SK-N-SH treated with all-trans-retinoic acid at 6 μM for 48 hours (cell line): ENCODE results near the gene RASA3.

Experiments
- ARNTL ChIP-seq: fragments of 450-650 bp; formaldehyde crosslinking; IDR thresholded peaks from 2 replicates; pipeline ENCODE4 v1.5.0; 2020; ENCODE audit warnings: low read depth, mild to moderate bottlenecking, moderate library complexity, borderline replicate concordance
- BACH2 ChIP-seq: fragments of 250-450 bp; sonication (Bioruptor Pico); IDR thresholded peaks from 2 replicates; pipeline ENCODE4 v1.9.0; 2021; ENCODE audit warnings: mild to moderate bottlenecking, borderline replicate concordance
- CSRNP3 ChIP-seq: fragments of 250-450 bp; sonication (Bioruptor Pico); IDR thresholded peaks from 2 replicates; pipeline ENCODE4 v1.5.1; 2021; ENCODE audit warnings: mild to moderate bottlenecking, moderate library complexity
- ZC3H10 ChIP-seq: fragments of 250-450 bp; sonication (Bioruptor Pico); IDR thresholded peaks from 2 replicates; pipeline ENCODE4 v1.5.1; 2021; ENCODE audit warnings: mild to moderate bottlenecking, moderate library complexity
- ZFP30 ChIP-seq: fragments of 450-650 bp; formaldehyde crosslinking; IDR thresholded peaks from 2 replicates; pipeline ENCODE4 v1.5.0; 2022; ENCODE audit warnings: mild to moderate bottlenecking, moderate library complexity
- ZNF70 ChIP-seq: fragments of 450-650 bp; formaldehyde crosslinking; IDR thresholded peaks from 2 replicates; pipeline ENCODE4 v1.5.0; 2020; ENCODE audit warnings: mild to moderate bottlenecking, moderate library complexity

GRCh38 chr13:113963376-113963775 is 169.0 kb downstream of the RASA3 start:
- no peak for TF ChIP-seq ZNF70
- TF ChIP-seq BACH2 (CRISPR knock-in tag), result no peak
- no peak for TF ChIP-seq ZC3H10 (CRISPR knock-in tag)
- no peak for TF ChIP-seq ZFP30 (CRISPR knock-in tag)
- no peak for TF ChIP-seq CSRNP3 (CRISPR knock-in tag)
- TF ChIP-seq ARNTL, result no peak
